ENCODE results near the gene CDK6. TPM values are rescaled to one million over a fixed set of nuclear protein-coding genes. Genes with fewer than 3 reads are reported as not detected.
A peak's percentile ranks its signal among the peaks of the same experiment; 100 is the strongest.
"Not testable (repeated sequence)": the region's sequence is repeated elsewhere in the genome, so short reads cannot be mapped to it uniquely, and the experiment has no call there.

CDK6 gene
- total RNA-seq, 1 experiment from 2014 or later: 25.2 TPM

DNA sequence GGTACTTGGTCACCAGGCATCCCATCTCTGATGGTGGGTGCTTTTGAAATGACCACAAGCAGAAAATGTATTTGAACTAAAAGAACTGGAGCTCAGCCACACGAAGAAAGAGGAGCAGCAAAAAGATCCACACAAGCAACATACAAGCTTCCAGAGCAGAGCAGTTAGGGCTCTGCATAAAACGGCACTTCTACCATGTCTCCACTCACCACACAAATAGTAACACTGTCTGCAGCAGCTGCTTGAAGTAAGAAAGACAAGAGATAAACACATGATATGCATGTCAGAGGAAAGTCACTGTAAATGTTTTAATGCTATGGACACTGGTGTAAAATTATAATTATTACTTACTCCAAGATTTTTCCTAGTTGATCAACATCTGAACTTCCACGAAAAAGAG, 213.7 kb downstream of the CDK6 start:
- in situ Hi-C loops (cut with HindIII; ENCODE audit: low sequenced_read_pairs): no loop called here
- no peak for DNase-seq (ENCODE audit: low spot score)

DNA sequence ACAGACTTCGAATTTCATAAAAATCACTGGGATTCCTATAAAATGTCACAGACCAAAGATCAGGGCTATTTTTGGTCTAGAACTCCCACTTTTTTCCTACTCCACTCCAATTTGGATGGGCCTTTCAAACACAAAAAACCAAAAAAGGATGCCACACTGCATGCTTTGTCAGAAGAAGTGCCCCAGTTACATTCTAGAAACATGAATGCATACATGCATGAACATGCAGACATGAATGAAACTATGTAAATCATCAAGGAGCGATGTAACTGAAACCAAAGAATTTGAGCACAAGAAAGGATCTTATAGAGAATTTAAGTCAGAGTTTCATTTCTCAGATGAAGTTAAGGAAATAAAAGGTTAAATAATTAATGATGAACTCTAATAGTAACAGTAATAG, 214.3 kb downstream of the CDK6 start:
- in situ Hi-C loops (cut with HindIII; ENCODE audit: low sequenced_read_pairs): no loop called here
- DNase-seq (ENCODE audit: low spot score): no peak

DNA sequence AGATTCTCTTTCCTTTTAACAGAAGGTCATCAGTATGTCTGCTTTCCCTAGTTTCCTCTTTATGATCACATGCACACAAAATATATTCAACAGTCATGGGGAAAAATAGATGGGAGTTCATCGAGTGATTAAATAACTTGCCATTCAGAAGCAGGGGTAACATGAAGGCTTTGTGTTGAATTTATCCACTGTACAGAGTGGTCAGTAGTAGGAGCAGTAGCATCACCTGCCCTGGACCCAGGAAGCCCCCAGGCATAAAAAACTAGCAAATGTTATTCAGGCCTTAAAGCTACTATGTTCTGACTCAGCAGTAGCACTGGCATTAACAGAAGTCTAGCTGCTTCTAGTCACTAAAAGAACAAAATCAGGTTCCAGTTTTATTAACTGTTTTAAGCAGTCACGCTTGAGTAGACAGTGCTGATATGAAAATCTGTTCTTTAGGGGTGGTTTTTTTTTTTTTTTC, 214.8 kb downstream of the CDK6 start:
- DNase-seq (ENCODE audit: low spot score): no peak
- in situ Hi-C loops (cut with HindIII; ENCODE audit: low sequenced_read_pairs): no loop called here

- in situ Hi-C loops (cut with HindIII; ENCODE audit: low sequenced_read_pairs): no loop called here
These were observed 215.3 kb downstream of the CDK6 start for GRCh38 chr7:92621026-92621540.

GRCh38 chr7:92615861-92616260, 220.5 kb downstream of the CDK6 start:
- no peak for DNase-seq (ENCODE audit: low spot score)
- in situ Hi-C loops (cut with HindIII; ENCODE audit: low sequenced_read_pairs): no loop called here

More at GRCh38 chr7:92621026-92621540, 215.3 kb downstream of the CDK6 start:
- DNase-seq (ENCODE audit: low spot score): peak; percentile 87

DNA sequence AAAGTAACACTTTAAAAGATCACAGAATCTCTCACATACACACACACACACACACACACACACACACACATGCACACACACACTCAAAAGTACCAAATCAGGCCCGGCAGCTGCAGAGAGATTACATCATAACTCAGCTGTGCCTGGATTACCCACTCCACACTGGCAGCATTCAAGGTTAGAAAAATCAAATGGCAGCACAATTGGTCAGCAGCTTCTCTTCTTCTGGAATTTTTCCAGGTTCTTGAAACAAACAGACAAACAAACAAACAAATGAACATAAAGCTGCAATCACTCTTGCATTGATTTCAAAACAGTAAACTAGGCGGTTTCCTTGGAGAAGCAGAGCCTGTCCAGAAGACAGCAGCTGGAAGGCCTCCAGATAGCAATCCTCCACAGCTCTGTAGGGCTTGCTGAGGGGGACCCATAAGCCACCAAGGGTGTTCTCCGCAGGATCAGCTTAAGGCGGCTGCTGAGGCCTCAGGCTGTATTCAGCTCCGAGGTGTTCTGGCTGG, 221.7 kb downstream of the CDK6 start:
- in situ Hi-C loops (cut with HindIII; ENCODE audit: low sequenced_read_pairs): no loop called here
- DNase-seq (ENCODE audit: low spot score): no peak

GRCh38 chr7:92613720-92614119, 222.7 kb downstream of the CDK6 start:
- in situ Hi-C loops (cut with HindIII; ENCODE audit: low sequenced_read_pairs): no loop called here

GRCh38 chr7:92613214-92613613, 223.2 kb downstream of the CDK6 start:
- DNase-seq (ENCODE audit: low spot score): no peak
- in situ Hi-C loops (cut with HindIII; ENCODE audit: low sequenced_read_pairs): no loop called here

More at GRCh38 chr7:92613720-92614119, 222.7 kb downstream of the CDK6 start:
- no peak for DNase-seq (ENCODE audit: low spot score)

DNA sequence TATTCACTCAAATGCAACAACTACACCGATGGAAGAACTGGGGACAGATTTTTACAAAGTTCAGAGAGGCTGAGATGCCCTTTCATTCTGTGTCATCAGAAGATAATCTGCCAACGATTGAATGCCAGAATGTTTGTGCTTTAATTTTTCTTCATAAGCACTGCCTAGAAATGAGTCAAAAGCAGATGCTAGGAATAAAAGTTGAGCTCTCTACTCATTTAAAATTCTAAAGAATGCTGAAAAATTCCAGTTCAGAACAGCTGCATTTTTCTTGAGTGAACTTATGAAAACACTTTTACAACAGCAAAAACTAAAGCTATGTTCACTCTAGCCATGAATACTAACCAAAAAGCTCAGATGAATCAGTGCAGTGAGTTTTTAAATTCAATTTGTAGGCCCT, 223.9 kb downstream of the CDK6 start:
- in situ Hi-C loops (cut with HindIII; ENCODE audit: low sequenced_read_pairs): no loop called here

GRCh38 chr7:92611735-92612134, 224.6 kb downstream of the CDK6 start:
- in situ Hi-C loops (cut with HindIII; ENCODE audit: low sequenced_read_pairs): no loop called here

More for the DNA sequence above, 223.9 kb downstream of the CDK6 start:
- no peak for DNase-seq (ENCODE audit: low spot score)

DNA sequence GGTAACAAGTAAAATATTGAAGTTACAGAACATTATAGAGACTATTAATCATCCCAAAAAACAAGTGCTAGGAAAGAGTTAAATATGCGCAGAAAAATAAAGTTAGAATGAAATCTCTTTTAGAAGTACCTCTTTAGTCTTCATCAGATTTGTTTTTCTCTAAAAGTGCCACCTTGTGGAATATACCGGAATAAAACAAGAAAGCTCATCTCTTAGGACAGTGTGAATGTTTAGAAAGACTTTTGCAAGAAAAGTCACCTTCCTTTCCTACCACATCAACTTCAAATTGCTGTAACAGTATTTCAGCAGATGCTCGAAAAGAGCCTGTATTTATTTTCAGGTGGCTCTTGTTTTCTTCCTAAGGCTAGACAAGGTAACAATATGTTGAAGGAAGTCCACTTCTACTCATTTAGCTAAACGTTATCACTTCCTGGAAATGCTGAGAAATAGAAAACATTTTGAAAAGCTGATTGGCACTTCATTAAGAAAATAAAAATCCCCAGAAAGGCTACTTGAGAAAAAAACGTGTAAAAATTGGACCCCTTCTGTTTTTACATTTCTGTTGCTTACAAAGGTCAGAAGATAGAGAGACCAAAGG, 226.4 kb downstream of the CDK6 start:
- peak; percentile 37 for DNase-seq (ENCODE audit: low spot score)
- in situ Hi-C loops (cut with HindIII; ENCODE audit: low sequenced_read_pairs): no loop called here

More at GRCh38 chr7:92611735-92612134, 224.6 kb downstream of the CDK6 start:
- DNase-seq (ENCODE audit: low spot score): no peak

GRCh38 chr7:92608380-92609322, 227.7 kb downstream of the CDK6 start:
- DNase-seq (ENCODE audit: low spot score): no peak
- in situ Hi-C loops (cut with HindIII; ENCODE audit: low sequenced_read_pairs): no loop called here

DNA sequence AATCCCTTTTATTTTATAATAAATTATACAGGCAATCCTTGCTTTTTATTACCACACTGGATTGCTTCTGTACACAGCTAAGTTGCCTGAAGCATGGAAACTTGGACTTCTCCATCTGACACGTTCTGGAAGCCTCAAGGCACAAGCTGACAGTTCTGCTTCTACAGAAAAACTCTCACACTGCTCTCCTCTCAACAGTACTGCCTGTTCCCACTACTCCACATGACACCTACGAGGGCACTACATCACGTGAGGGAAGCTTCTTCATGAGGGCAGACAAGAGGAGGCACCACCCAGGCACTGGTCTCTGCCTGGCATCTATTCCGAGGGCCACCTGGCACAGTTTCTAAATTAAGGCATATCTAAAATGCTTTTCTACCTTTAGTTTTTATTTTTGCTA, 229.4 kb downstream of the CDK6 start:
- in situ Hi-C loops (cut with HindIII; ENCODE audit: low sequenced_read_pairs): no loop called here
- no peak for DNase-seq (ENCODE audit: low spot score)

DNA sequence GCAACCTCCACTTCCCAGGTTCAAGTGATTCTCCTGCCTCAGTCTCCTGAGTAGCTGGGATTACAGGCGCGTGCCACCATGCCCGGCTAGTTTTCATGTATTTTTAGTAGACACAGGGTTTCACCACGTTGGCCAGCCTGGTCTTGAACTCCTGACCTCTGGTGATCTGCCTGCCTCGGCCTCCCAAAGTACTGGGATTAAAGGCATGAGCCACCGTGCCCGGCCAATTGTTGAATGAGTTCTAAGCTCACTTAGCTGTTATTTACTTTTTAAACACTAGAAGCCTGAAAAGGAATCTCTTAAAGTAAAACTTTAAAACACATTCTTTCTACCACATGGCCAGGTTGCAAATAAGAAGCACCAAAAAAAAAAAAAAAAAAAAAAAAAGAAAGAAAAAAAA, 231.9 kb downstream of the CDK6 start:
- DNase-seq (ENCODE audit: low spot score); in situ Hi-C loops (cut with HindIII; ENCODE audit: low sequenced_read_pairs): not testable (repeated sequence)

- DNase-seq (ENCODE audit: low spot score): no peak
- in situ Hi-C loops (cut with HindIII; ENCODE audit: low sequenced_read_pairs): no loop called here
These were observed 233.3 kb downstream of the CDK6 start for GRCh38 chr7:92603089-92603445.

GRCh38 chr7:92602352-92603088, 233.9 kb downstream of the CDK6 start:
- DNase-seq (ENCODE audit: low spot score): no peak
- in situ Hi-C loops (cut with HindIII; ENCODE audit: low sequenced_read_pairs): no loop called here

DNA sequence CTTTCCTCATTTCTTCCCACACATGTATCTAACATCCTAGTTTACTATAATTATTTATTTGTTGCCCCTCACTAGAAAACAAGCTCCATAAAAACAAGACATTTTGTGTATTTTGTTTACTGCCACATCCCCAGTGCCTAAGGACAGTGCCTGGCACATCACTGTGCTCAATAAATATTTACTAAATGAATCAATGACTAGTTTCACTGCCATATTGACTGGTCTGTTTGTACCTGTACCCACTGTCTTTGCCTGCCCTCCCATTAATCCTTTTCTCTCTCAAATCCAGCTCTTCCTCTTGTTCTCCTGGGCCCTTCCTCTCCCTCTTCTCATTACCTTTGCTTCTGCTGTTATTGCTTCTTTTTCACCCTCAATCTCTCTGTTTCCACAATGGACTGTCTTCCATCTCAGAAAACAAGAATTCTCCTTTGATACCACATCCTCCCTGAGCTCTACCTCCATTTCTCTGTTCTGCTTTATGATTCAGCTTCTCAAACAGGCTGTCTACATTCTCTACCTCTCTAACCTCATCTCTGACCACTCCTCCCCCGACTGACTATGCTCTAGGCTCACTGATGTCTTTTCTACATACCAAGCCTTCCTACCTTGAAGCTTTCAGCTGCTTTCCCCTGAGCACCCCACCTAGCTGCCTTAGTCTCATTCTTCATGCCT, 237.9 kb downstream of the CDK6 start:
- in situ Hi-C loops (cut with HindIII; ENCODE audit: low sequenced_read_pairs): no loop called here
- DNase-seq (ENCODE audit: low spot score): no peak

- DNase-seq (ENCODE audit: low spot score): no peak
- in situ Hi-C loops (cut with HindIII; ENCODE audit: low sequenced_read_pairs): no loop called here
These were observed 241.1 kb downstream of the CDK6 start for GRCh38 chr7:92595281-92595680.

- no peak for DNase-seq (ENCODE audit: low spot score)
- in situ Hi-C loops (cut with HindIII; ENCODE audit: low sequenced_read_pairs): no loop called here
These were observed 241.6 kb downstream of the CDK6 start for GRCh38 chr7:92594746-92595145.

Data from G401 (cell line).